Adipocyte (in vitro differentiated cells): ENCODE data around the gene HS3ST6.
"Not testable (repeated sequence)": the region's sequence is repeated elsewhere in the genome, so short reads cannot be mapped to it uniquely, and the experiment has no call there.

ENCODE experiments used
- DNase-seq: peaks from one replicate; pipeline ENCODE4 v3.0.0-alpha.2; 2015; ENCODE audit warnings: low read depth
- H3K27me3 ChIP-seq: replicated peaks from 2 replicates; pipeline ENCODE4 v1.7.0; 2013; ENCODE audit warnings: mild to moderate bottlenecking, low read length, moderate library complexity; ENCODE audit not compliant: control insufficient read depth, insufficient read depth
- H3K36me3 ChIP-seq: 2 replicates; pipeline ENCODE4 v1.7.0; 2013; ENCODE audit warnings: low read length, mild to moderate bottlenecking, moderate library complexity; ENCODE audit not compliant: control insufficient read depth, insufficient read depth, severe bottlenecking
- H3K4me1 ChIP-seq: 2 replicates; pipeline ENCODE4 v1.7.0; 2013; ENCODE audit warnings: mild to moderate bottlenecking, low read length, moderate library complexity; ENCODE audit not compliant: control insufficient read depth, insufficient read depth
- H3K4me3 ChIP-seq: 2 replicates; pipeline ENCODE4 v1.7.0; 2013; ENCODE audit warnings: mild to moderate bottlenecking, low read length, moderate library complexity
- H3K9ac ChIP-seq: 2 replicates; pipeline ENCODE4 v1.7.0; 2013; ENCODE audit warnings: mild to moderate bottlenecking, low read length, moderate library complexity
- H3K9me3 ChIP-seq: 2 replicates; pipeline ENCODE4 v1.7.0; 2013; ENCODE audit warnings: mild to moderate bottlenecking, low read length, moderate library complexity; ENCODE audit not compliant: control insufficient read depth

HS3ST6 gene

DNA sequence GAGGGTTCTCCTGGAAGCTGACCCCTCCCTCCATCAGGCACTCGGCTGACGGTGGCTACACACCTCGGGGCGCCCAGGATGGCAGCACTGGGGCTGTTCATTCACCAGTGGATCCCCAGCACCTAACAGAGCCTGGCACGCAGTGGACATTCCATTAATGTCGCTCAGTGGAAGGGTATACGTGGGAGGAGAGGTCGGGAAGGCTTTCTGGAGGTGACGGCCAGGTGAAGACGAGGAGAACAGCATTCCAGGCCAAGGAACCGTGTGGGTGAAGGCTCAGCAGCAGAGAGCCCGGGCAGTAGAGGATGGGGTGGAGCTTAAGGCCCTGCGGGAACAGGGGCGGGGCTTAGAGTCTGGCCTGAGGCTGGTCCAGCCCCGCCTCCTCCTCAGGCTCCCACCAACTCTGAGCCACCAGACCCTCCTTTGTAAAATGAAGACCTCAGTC lies 2.5 kb upstream of the HS3ST6 start:
- no peak overlapping the region for H3K9ac ChIP-seq
- no peak overlapping the region for H3K4me3 ChIP-seq
- H3K4me1 ChIP-seq, result peaks cover 7% of the 10 kb centered on the region
- DNase-seq, result peak; percentile 29
- H3K36me3 ChIP-seq, result no peaks in the 10 kb centered on the region
- peaks cover 73% of the 10 kb centered on the region for H3K27me3 ChIP-seq
- no peaks in the 10 kb centered on the region for H3K9me3 ChIP-seq

DNA sequence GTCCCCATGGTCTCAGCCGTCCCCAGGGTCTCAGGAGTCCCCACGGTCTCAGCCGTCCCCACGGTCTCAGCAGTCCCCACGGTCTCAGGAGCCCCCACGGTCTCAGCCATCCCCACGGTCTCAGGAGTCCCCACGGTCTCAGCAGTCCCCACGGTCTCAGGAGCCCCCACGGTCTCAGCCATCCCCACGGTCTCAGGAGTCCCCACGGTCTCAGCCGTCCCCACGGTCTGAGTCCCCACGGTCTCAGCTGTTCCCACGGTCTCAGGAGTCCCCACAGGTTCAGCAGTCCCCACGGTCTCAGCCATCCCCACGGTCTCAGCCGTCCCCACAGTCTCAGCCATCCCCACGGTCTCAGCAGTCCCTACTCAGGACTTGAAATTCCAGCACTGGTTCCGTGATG lies 1.9 kb upstream of the HS3ST6 start:
- peaks cover 78% of the 10 kb centered on the region for H3K27me3 ChIP-seq
- H3K36me3 ChIP-seq, H3K9ac ChIP-seq, H3K4me3 ChIP-seq, DNase-seq, H3K4me1 ChIP-seq, H3K9me3 ChIP-seq: not testable (repeated sequence)

DNA sequence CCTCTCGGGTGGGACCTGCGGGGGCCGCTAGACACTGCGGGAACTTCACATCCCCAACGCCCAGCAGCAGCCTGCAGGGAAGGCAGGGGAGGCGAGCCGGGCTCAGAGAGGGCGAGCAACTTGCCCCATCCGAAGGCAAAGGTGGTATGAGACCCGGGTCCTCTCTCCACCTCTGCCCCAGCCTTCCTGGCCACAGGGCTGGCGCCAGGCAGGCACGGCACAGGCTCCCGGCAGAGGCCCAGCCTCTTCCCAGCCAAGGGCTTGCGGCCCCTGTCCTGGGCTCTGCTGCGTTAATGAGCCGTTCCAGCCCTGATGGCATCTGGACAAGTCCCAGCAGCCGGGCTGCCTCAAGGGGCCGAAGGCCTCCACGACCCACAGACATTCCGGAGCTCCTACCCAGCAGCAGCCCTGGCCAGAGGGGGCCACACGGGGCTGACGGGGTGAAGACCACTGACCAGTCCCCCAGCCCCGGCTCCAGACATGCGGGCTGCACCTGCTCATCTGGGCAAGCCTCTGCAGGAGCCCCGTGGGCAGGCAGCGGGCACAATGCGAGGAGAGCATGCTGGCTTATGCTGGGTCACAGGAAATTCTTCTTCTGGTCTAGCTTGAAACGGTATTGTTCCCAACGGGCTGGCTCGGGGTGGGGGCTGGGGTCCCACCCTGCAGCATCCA lies 1.2 kb upstream of the HS3ST6 start:
- peaks cover 7% of the 10 kb centered on the region for H3K4me1 ChIP-seq
- H3K9ac ChIP-seq, result no peak overlapping the region
- no peak for DNase-seq
- peaks cover 80% of the 10 kb centered on the region for H3K27me3 ChIP-seq
- H3K9me3 ChIP-seq, result no peaks in the 10 kb centered on the region
- no peak overlapping the region for H3K4me3 ChIP-seq
- H3K36me3 ChIP-seq, result no peaks in the 10 kb centered on the region

DNA sequence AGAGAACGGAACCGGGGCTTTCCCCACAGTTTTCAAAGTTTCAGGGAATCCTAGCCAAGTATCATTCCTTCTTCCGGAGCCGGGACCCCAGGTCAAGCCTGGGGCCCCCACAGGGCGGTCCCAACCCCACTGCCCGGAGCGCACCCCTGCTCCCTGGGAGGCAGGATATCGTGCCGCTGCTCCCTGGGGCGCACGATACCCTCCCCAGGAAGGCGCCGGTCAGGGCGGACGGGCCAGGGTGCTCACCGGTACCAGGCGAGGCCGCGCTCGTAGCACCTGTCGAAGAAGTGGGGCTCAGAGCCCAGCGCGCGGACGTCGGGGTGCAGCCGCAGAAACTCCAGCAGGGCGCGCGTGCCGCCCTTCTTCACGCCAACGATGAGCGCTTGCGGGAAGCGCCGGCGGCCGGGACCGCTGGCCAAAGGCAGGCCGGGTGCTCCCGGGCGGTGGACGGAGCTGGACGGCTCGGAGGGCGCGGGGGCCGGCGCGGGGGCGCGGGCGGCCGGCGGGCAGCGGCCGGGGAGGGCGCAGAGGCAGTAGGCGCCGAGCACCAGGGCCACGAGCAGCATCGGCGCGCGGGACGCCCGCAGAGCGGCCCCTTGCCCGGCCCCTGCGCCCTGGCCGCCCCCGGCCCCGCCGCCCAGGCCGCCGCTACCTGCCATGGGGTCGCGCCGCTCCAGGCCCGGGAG lies 407 bp downstream of the HS3ST6 start:
- H3K4me3 ChIP-seq, result no peak overlapping the region
- no peaks in the 10 kb centered on the region for H3K4me1 ChIP-seq
- peaks cover 78% of the 10 kb centered on the region for H3K27me3 ChIP-seq
- H3K9ac ChIP-seq, result no peak overlapping the region
- no peaks in the 10 kb centered on the region for H3K9me3 ChIP-seq
- H3K36me3 ChIP-seq, result no peaks in the 10 kb centered on the region
- DNase-seq, result no peak

DNA sequence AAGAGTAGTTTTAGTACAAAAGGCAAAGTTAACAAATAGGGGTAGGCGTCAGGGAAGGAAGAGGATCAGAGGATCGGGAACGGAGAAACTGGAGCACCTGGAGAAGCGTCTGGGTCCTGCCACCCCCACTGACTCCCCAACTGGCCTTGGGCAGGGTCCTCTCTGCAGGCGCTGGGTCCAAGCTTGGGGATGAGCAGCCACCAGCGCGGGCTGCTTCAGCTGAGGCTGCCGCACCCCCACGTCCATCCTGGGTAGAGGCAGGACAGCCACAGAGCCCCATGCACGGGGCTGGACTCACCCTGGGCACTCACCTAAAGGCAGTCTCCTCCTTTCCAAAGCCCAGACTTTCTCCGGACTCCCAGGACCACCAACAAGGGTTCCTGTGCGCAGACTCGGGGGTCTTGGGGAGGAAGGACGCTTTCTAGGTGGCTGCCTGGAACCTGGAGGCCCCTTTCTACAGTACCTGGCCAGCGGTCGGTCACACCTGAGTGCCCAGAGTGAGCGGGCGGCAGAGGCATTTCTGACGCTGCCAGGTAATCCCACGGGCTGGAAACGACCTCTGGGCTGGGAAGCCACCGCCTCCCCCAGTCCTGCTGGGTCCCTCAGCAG lies 1.1 kb downstream of the HS3ST6 start:
- Histone ChIP-seq H3K4me1 (no peaks in the 10 kb centered on the region), H3K4me3 (no peak overlapping the region), H3K27me3 (peaks cover 74% of the 10 kb centered on the region), H3K9ac (no peak overlapping the region), H3K36me3 (no peaks in the 10 kb centered on the region), H3K9me3 (no peaks in the 10 kb centered on the region)
- DNase-seq, result no peak

DNA sequence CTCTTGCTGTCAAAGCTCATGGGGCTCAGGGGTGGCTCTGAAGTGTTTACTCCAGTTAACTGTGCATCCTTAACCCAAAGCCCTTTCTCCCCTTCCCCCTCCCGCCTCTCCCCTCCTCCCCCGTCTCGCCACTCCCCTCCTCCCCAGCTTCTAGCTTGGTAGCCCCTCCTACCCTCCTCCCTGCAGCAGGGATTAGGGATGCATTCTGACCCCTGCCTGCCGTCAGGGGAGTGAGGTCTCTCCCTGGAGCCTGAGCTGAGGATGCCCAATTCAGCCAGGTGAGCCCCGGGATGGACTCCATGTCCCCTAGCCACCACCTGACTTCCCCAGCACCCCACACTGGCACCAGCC lies 1.6 kb downstream of the HS3ST6 start:
- H3K27me3 ChIP-seq, result peaks cover 73% of the 10 kb centered on the region
- H3K36me3 ChIP-seq, result no peaks in the 10 kb centered on the region
- no peaks in the 10 kb centered on the region for H3K4me1 ChIP-seq
- DNase-seq, result no peak
- H3K9ac ChIP-seq, result no peak overlapping the region
- H3K9me3 ChIP-seq, result no peaks in the 10 kb centered on the region
- H3K4me3 ChIP-seq, result no peak overlapping the region

DNA sequence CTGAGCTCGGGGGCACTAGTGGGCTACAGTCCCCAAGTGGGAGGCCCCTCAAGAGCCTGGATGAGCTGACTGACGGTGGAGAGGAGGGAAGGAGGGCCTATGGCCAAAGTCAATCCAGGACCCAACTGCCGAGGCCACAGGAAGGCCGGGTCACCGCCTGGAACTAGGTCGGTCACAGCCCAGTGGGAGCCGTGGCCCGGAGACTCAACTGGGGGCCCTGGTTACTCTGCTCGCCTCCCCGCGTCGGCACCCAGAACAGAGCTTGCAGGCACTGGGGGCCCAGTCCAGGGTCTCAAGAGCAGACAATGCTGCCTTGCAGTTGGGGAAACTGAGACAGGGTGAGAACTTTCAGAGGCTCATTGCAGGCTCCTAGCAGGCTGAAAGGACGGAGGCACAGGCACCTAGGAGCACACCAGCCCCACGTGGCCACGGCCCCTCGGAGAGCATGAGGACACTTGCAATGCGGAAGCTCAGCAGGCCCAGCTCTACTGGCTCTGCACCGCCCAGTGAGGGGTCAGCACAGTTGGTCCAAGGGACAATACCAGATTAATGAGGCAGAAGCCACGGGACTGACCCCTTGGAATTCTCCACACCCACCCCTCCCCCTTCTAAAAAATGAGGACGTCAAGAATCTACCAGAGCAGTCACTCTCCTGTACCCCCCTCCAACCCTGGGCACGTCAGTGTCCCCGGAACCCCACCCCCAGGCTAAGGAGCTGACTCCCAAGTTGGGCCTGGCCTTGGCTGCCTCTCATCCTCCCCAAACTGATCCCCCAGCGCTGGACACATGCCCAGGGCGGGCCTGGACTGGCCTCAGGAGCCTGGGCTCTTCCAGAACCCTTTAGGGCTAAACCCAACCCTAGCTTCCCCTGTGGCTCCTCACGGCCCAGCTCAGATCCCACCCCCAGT lies 2.2 kb downstream of the HS3ST6 start:
- Histone ChIP-seq H3K4me1 (no peaks in the 10 kb centered on the region), H3K9ac (no peak overlapping the region), H3K4me3 (no peak overlapping the region), H3K27me3 (peaks cover 68% of the 10 kb centered on the region), H3K36me3 (no peaks in the 10 kb centered on the region), H3K9me3 (no peaks in the 10 kb centered on the region)
- no peak for DNase-seq

DNA sequence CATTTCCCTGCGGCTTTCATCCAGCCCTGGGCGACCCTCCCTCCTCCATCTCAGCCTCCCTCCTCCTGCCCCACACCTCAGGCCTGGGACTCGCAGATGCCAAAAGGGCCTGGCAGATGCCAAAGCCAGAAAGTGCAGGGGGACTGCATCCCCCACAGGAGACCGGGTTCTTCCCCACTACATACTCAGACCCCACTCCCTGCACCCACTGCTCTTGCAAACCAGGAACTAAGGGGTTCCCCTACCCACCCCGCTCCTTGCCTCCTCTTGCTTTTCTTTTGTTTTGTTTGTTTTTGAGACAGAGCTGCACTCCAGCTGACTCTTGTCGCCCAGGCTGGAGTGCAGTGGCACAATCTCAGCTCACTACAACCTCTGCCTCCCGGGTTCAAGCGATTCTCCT lies 3.2 kb downstream of the HS3ST6 start:
- no peak for DNase-seq
- H3K27me3 ChIP-seq, result peaks cover 58% of the 10 kb centered on the region
- no peaks in the 10 kb centered on the region for H3K9me3 ChIP-seq
- H3K9ac ChIP-seq, result no peak overlapping the region
- H3K36me3 ChIP-seq, result no peaks in the 10 kb centered on the region
- H3K4me3 ChIP-seq, result no peak overlapping the region
- no peaks in the 10 kb centered on the region for H3K4me1 ChIP-seq

DNA sequence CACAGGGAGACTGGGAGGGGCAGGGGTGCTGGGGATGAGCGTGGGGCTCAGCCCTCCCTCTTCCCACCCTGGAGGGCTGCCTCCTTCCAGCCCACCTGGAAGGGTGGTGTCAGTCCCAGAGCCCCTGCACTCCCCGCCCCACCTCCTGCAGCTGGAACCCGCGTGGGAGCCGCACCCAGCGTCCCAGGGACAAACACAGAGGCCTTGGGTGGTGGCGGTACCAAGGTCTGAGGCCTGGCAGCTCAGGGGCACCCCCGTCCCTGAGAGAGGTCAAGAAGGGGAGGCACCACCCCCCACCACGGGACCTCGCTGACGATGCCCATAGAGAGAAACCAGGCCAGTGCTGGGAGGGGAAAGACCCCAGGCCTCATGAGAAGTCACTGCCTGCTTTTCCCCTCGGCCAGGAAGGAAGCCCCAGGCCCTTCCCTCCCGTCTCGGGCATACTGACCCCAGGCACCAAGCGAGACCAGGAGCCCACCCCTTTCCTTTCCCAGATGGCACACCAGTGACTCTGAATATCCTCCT lies 4.1 kb downstream of the HS3ST6 start:
- Histone ChIP-seq H3K36me3 (no peaks in the 10 kb centered on the region), H3K27me3 (peaks cover 57% of the 10 kb centered on the region), H3K9me3 (no peaks in the 10 kb centered on the region), H3K4me1 (no peaks in the 10 kb centered on the region), H3K9ac (no peak overlapping the region), H3K4me3 (no peak overlapping the region)
- no peak for DNase-seq

DNA sequence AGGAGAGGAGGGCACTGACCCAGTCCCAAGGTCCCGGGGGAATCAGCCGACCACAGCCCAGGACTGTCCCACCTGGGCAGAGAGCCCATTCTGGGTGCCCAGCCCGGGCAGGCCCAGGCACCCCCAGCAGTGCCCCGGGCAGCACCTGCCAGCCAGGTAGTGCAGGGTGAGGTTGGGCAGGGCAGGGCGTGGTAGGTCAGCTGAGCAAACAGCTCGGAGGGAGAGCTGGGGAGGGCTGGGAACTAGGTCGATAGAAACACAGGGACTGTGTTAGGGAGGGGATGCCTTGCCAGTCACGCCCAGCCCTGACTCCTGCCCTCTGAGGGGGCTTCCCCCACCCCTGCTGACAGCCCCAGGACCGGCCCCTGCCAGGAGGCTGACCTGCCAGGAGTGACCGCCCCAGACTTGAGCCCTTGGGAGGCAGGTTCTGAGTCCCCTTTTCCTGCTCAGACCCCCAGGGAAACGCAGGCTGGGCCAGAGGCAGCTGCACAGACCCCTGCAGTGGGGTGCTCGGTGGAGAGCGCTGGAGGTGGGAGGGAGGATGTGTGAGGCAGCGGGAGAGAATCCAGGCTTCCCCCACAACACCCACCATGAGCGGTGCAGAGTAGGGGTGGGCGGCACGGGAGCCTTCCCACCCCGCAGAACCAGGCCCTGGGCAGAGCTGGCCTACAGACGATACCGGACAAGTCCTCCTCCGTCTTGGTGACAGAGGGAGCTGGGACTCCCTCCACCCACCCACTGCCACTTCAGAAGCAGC lies 4.7 kb downstream of the HS3ST6 start:
- Histone ChIP-seq H3K27me3 (peaks cover 58% of the 10 kb centered on the region), H3K9ac (no peak overlapping the region), H3K4me1 (no peaks in the 10 kb centered on the region), H3K9me3 (no peaks in the 10 kb centered on the region), H3K4me3 (no peak overlapping the region), H3K36me3 (no peaks in the 10 kb centered on the region)
- DNase-seq, result no peak
